Panc1 (cell line): ENCODE measurements around the gene SPSB3.

Source experiments
- CTCF ChIP-seq: fragments of 450-650 bp; IDR thresholded peaks from 2 replicates; pipeline ENCODE4 v1.5.1; 2017; ENCODE audit warnings: mild to moderate bottlenecking
- POLR2AphosphoS5 ChIP-seq: IDR thresholded peaks from 2 replicates; pipeline ENCODE4 v1.6.1; 2012; ENCODE audit warnings: mild to moderate bottlenecking, low read depth, low read length, moderate library complexity
- REST ChIP-seq, 2 experiments: IDR thresholded peaks; 2 replicates each; pipeline ENCODE4 v1.6.1; 2011 to 2012; ENCODE audit warnings: low read depth in 2 of 2, control low read depth in 1 of 2, low read length in 1 of 2, mild to moderate bottlenecking in 1 of 2, moderate library complexity in 1 of 2; ENCODE audit not compliant: insufficient read depth in 1 of 2

GRCh38 chr16:1734816-1735215 lies 47.6 kb downstream of the SPSB3 start:
- TF ChIP-seq REST (IDR thresholded peaks at IDR 0.05; ENCODE audit: insufficient read depth in 1 of 2, low read depth in 2 of 2, low read length in 1 of 2) (no peak), CTCF (no peak), POLR2AphosphoS5 (no peak)
